Gastroesophageal sphincter (tissue), 4 donors: ENCODE results near the gene WDFY3. TPM values are rescaled to one million over a fixed set of nuclear protein-coding genes. Genes with fewer than 3 reads are reported as not detected.
A peak's percentile ranks its signal among the peaks of the same experiment; 100 is the strongest.

Experiments
- ATAC-seq: fragments of 150-250 bp; one replicate; pipeline ENCODE4 v1.9.1; 2016; ENCODE audit warnings: mild to moderate bottlenecking, moderate library complexity
- H3K27ac ChIP-seq, 4 donors: fragments of 200-600 bp; sonication (generic) in 3 of 4; 1 replicate in 3 of 4; 2 replicates in 1 of 4; pipeline ENCODE4 v1.5.1; 2016 to 2019
- H3K27me3 ChIP-seq: fragments of 200-600 bp; sonication (generic); one replicate; pipeline ENCODE4 v1.5.1; 2019
- H3K36me3 ChIP-seq, 2 donors: fragments of 200-600 bp; sonication (generic); one replicate each; pipeline ENCODE4 v1.5.1; 2019; ENCODE audit warnings: control low read depth in 1 of 2
- H3K4me1 ChIP-seq, 3 donors: fragments of 200-600 bp; sonication (generic); 1 replicate in 2 of 3; 2 replicates in 1 of 3; pipeline ENCODE4 v1.5.1; 2016 to 2019; ENCODE audit warnings: control low read depth in 2 of 3
- H3K4me3 ChIP-seq, 2 donors: fragments of 200-600 bp; sonication (generic); one replicate each; pipeline ENCODE4 v1.5.1; 2019; ENCODE audit warnings: mild to moderate bottlenecking in 1 of 2, moderate library complexity in 1 of 2
- H3K9me3 ChIP-seq, 3 donors: fragments of 200-600 bp; sonication (generic); one replicate each; pipeline ENCODE4 v1.5.1; 2017 to 2019; ENCODE audit warnings: control low read depth in 2 of 3
- EP300 ChIP-seq: sonication (generic); formaldehyde crosslinking; IDR thresholded peaks from one replicate; pipeline ENCODE4 v1.6.1; 2017; ENCODE audit warnings: antibody characterized with exemption, mild to moderate bottlenecking
- POLR2A ChIP-seq, 2 donors: fragments of 450-650 bp; IDR thresholded peaks; one replicate each; pipeline ENCODE4 v1.6.1; 2017; ENCODE audit warnings: antibody characterized with exemption in 2 of 2, mild to moderate bottlenecking in 2 of 2, moderate library complexity in 1 of 2
- POLR2AphosphoS5 ChIP-seq: sonication (generic); formaldehyde crosslinking; IDR thresholded peaks from one replicate; pipeline ENCODE4 v1.6.1; 2017; ENCODE audit warnings: antibody characterized with exemption
- WGBS, 2 donors: methylation state at CpG; one replicate each; pipeline ENCODE4 v1.1.5; 2018; ENCODE audit warnings: low coverage in 1 of 2; 5-methylcytosine and 5-hydroxymethylcytosine counted together
- total RNA-seq, 4 donors: library from RNA; depleted of rRNA; stranded (reverse); fragments of >200 nt; gene quantifications; one replicate each; pipeline ENCODE4 v1.1.0, GENCODE V29; 2016
- TF ChIP-seq, protein P1 (sequence below), 4 experiments: fragments of 200-600 bp in 2 of 4; fragments of 450-650 bp in 2 of 4; sonication (generic) in 1 of 4; IDR thresholded peaks; one replicate each; pipeline ENCODE4 v1.5.1; 2017 to 2019; ENCODE audit warnings: antibody characterized with exemption in 4 of 4, mild to moderate bottlenecking in 2 of 4, moderate library complexity in 2 of 4

Gene WDFY3
- total RNA-seq, 4 donors from 2014 or later: 76.7 to 140 (median 90.1) TPM

DNA sequence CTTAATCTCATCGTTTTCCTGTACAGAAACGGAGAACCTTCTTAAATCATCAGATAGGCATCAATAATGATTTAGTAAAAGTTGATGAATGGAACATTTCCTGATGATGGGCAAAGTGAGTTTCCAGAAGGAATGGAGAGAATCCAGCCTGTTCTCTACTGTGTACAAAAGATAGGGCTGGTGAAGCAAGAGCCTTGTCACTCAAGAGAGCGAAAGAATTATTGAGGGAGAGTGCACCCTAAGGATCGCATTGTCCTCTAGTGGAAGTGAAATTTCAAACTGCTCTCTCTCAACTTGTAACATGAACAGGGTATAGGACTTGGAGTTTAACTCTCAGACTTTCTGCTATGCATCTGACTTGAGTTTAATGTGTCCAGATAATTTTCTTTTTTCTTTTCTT, 314.0 kb downstream of the WDFY3 start:
- no peak for ATAC-seq
- H3K36me3 ChIP-seq: no peaks in the 10 kb centered on the region
- H3K4me3 ChIP-seq: no peak overlapping the region
- peaks cover 0 to 20% (median 0%) of the 10 kb centered on the region in 3 donors for H3K4me1 ChIP-seq
- no peak overlapping the region for H3K27ac ChIP-seq
- TF ChIP-seq POLR2AphosphoS5 (no peak), EP300 (no peak), POLR2A (IDR thresholded peaks at IDR 0.05) (no peak)
- TF ChIP-seq, protein P1, sequence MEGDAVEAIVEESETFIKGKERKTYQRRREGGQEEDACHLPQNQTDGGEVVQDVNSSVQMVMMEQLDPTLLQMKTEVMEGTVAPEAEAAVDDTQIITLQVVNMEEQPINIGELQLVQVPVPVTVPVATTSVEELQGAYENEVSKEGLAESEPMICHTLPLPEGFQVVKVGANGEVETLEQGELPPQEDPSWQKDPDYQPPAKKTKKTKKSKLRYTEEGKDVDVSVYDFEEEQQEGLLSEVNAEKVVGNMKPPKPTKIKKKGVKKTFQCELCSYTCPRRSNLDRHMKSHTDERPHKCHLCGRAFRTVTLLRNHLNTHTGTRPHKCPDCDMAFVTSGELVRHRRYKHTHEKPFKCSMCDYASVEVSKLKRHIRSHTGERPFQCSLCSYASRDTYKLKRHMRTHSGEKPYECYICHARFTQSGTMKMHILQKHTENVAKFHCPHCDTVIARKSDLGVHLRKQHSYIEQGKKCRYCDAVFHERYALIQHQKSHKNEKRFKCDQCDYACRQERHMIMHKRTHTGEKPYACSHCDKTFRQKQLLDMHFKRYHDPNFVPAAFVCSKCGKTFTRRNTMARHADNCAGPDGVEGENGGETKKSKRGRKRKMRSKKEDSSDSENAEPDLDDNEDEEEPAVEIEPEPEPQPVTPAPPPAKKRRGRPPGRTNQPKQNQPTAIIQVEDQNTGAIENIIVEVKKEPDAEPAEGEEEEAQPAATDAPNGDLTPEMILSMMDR (IDR thresholded peaks at IDR 0.05): no peak
- no peaks in the 10 kb centered on the region for H3K27me3 ChIP-seq
- WGBS, 2 donors: 88 to 100% methylated on average over 3 to 4 of the region's 4 CpGs
- H3K9me3 ChIP-seq: no peaks in the 10 kb centered on the region

DNA sequence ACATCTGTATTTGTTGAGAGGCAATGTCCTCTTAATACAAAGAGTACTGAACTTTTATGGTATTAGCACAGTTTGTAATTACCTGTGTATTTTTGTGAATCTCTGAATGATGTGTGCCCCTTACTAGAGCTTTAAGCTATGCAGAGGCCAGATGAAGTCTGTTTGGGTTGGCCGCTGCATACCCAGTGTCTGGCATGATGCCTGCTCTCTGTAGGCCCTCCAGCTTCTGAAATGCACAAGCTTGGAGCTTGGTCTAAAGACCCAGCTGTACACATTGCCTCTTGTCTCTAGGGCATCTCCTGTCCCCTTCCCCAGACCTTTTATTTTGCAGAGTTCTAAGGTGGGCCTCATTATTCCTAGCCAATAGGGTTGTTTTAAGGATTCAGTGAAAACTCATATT, 315.0 kb downstream of the WDFY3 start:
- ATAC-seq: no peak
- H3K4me3 ChIP-seq: no peak overlapping the region
- no peaks in the 10 kb centered on the region for H3K36me3 ChIP-seq
- no peaks in the 10 kb centered on the region for H3K9me3 ChIP-seq
- H3K27me3 ChIP-seq: no peaks in the 10 kb centered on the region
- H3K27ac ChIP-seq: no peak overlapping the region
- TF ChIP-seq EP300 (no peak), POLR2A (IDR thresholded peaks at IDR 0.05) (no peak), POLR2AphosphoS5 (no peak)
- TF ChIP-seq, protein P1 (IDR thresholded peaks at IDR 0.05): no peak
- WGBS, 2 donors: 89 to 100% methylated on average over 1 of the region's 1 CpG
- H3K4me1 ChIP-seq: peaks cover 0 to 23% (median 0%) of the 10 kb centered on the region in 3 donors

DNA sequence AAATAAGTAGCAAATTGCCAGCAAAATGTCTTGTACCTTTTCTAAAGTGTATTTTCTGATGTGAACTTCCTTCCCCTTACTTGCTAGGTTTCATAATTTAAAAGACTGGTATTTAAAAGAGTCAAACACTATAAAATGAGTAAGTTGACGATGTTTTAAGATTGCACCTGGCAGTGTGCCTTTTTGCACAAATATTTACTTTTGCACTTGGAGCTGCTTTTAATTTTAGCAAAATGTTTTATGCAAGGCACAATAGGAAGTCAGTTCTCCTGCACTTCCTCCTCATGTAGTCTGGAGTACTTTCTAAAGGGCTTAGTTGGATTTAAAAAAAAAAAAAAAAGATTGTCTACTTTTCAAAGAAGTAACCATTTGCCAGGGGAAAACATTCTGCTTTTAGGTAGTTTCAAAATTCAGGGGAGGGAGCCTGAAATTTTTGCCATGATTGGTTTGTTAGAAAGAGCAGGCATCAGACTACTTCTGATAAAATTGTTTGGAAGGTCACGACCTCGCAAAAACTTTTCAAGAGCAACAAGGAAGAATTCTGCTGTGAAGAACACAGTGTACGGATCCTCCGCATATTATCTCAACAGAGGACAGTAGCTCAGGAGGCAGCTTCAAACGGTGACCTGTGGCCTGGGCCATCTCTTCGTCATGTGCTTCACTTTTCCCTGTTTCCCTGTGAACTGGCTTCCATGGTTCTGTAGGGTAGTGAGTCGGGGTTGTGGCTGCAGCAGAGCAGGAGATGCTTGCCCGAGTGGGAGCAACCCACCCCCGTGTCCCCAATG, 317.4 kb downstream of the WDFY3 start:
- Histone ChIP-seq H3K27ac (peak overlapping the region in 1 of 4 donors; percentile 26), H3K4me1 (peaks cover 0 to 31% (median 0%) of the 10 kb centered on the region in 3 donors), H3K36me3 (no peaks in the 10 kb centered on the region), H3K4me3 (no peak overlapping the region), H3K27me3 (no peaks in the 10 kb centered on the region), H3K9me3 (no peaks in the 10 kb centered on the region)
- WGBS, 2 donors: 66 to 83% methylated on average over 5 to 8 of the region's 10 CpGs
- TF ChIP-seq POLR2A (IDR thresholded peaks at IDR 0.05) (no peak), POLR2AphosphoS5 (no peak), EP300 (no peak)
- TF ChIP-seq, protein P1 (IDR thresholded peaks at IDR 0.05): no peak
- ATAC-seq: no peak

DNA sequence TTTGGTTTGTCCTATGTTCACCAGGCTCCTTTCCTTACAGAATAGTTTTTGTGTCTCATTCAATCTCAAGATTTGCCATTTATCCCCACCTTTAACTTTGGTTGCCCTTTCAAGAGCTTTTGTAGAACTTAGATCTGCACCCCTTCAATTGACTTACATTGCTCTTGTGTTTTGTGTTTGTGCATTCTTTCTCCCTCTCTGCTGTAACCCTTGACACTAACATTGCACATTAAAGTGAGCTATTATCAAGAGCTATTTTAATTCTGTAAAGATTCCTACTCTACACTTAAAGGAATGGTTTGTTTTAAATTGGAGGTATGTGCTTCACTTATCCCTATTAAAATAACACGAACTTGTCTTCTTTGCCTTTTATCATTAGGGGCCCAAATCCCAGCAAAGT, 318.3 kb downstream of the WDFY3 start:
- Histone ChIP-seq H3K4me3 (no peak overlapping the region), H3K4me1 (peaks cover 0 to 34% (median 0%) of the 10 kb centered on the region in 3 donors), H3K27me3 (no peaks in the 10 kb centered on the region), H3K36me3 (no peaks in the 10 kb centered on the region), H3K27ac (no peak overlapping the region), H3K9me3 (no peaks in the 10 kb centered on the region)
- WGBS, 2 donors: 29 to 75% methylated on average over 1 of the region's 1 CpG
- no peak for TF ChIP-seq POLR2AphosphoS5
- TF ChIP-seq POLR2A (IDR thresholded peaks at IDR 0.05): no peak
- TF ChIP-seq, protein P1 (IDR thresholded peaks at IDR 0.05): no peak
- no peak for TF ChIP-seq EP300
- ATAC-seq: no peak
